Endothelial cell of umbilical vein (primary cell): ENCODE measurements around the gene RFNG. TPM values are rescaled to one million over a fixed set of nuclear protein-coding genes. Genes with fewer than 3 reads are reported as not detected.

Source experiments
- BruUV-seq: library from RNA; stranded (reverse); fragments of 400-500 nt; replicated peaks from 2 replicates; lab custom pipeline; 2021; lab: Mats Ljungman, UMichigan
- CTCF ChIA-PET: fragments of 300-600, 350-600 bp; sonication (Branson Sonifier 250); formaldehyde crosslinking; loops from one replicate; lab custom pipeline; 2021; ENCODE audit warnings: antibody characterized with exemption, inconsistent platforms; lab: Charles Lee
- POLR2A ChIA-PET: fragments of 300-600, 350-600 bp; sonication (Branson Sonifier 250); formaldehyde crosslinking; loops from one replicate; lab custom pipeline; 2021; ENCODE audit warnings: antibody characterized with exemption, inconsistent platforms; lab: Charles Lee
- DNase-seq: peaks from one replicate; pipeline ENCODE4 v3.0.0-alpha.2; 2011; ENCODE audit warnings: low read depth, low spot score
- FAIRE-seq: peaks from 2 replicates; lab custom pipeline; 2011; peaks lifted over from hg19 to GRCh38; lab: Jason Lieb, UNC
- H2AFZ ChIP-seq: 2 replicates; pipeline ENCODE4 v1.6.0; 2012; ENCODE audit warnings: low read depth, low read length, control low read depth, inconsistent platforms
- H3K27ac ChIP-seq: 2 replicates; pipeline ENCODE4 v1.5.1; 2011; ENCODE audit warnings: low read depth, mild to moderate bottlenecking, control low read depth, low read length, moderate library complexity; ENCODE audit not compliant: insufficient read depth
- H3K27me3 ChIP-seq, 2 experiments: 2 replicates each; pipeline versions ENCODE4 v1.6.0 to v1.6.1; 2011; ENCODE audit warnings: low read length in 2 of 2, mixed read lengths in 1 of 2; ENCODE audit not compliant: control insufficient read depth in 2 of 2, insufficient read depth in 2 of 2
- H3K36me3 ChIP-seq, 2 experiments: 2 replicates in 1 of 2; 3 replicates in 1 of 2; pipeline ENCODE4 v1.5.1; 2011; ENCODE audit warnings: low read length in 2 of 2, mild to moderate bottlenecking in 1 of 2, moderate library complexity in 1 of 2; ENCODE audit not compliant: control insufficient read depth in 2 of 2, insufficient read depth in 2 of 2; ENCODE audit errors: extremely low read depth in 1 of 2
- H3K4me1 ChIP-seq: 3 replicates; pipeline ENCODE4 v1.5.1; 2011; ENCODE audit warnings: mild to moderate bottlenecking, low read length; ENCODE audit not compliant: control insufficient read depth, insufficient read depth; ENCODE audit errors: extremely low read depth
- H3K4me2 ChIP-seq: 2 replicates; pipeline ENCODE4 v1.6.1; 2011; ENCODE audit warnings: low read length, control low read depth, mixed read lengths; ENCODE audit not compliant: insufficient read depth
- H3K4me3 ChIP-seq, 3 experiments: fragments of 200-600 bp in 1 of 3; sonication (generic), shearing (Covaris generic) in 1 of 3; replicated peaks in 1 of 3; 2 replicates each; pipeline ENCODE4 v1.5.1; 2011 to 2016; ENCODE audit warnings: control low read depth in 3 of 3, low read length in 3 of 3, mild to moderate bottlenecking in 2 of 3, inconsistent platforms in 1 of 3, low read depth in 1 of 3, moderate library complexity in 1 of 3; ENCODE audit not compliant: insufficient read depth in 1 of 3
- H3K79me2 ChIP-seq: 2 replicates; pipeline ENCODE4 v1.6.0; 2012; ENCODE audit warnings: low read length, inconsistent platforms; ENCODE audit not compliant: control insufficient read depth, insufficient read depth
- H3K9ac ChIP-seq: replicated peaks from 2 replicates; pipeline ENCODE3; 2011; ENCODE audit warnings: low read length, control low read depth; ENCODE audit not compliant: insufficient read depth; ENCODE audit errors: extremely low read depth
- H3K9me1 ChIP-seq: replicated peaks from 3 replicates; pipeline ENCODE4 v1.6.0; 2011; ENCODE audit warnings: mild to moderate bottlenecking, low read length; ENCODE audit not compliant: control insufficient read depth, insufficient read depth; ENCODE audit errors: extremely low read depth
- H3K9me3 ChIP-seq: replicated peaks from 2 replicates; pipeline ENCODE4 v1.5.1; 2012; ENCODE audit warnings: low read length, inconsistent platforms; ENCODE audit not compliant: control insufficient read depth, insufficient read depth
- H4K20me1 ChIP-seq: replicated peaks from 2 replicates; pipeline ENCODE3; 2011; ENCODE audit warnings: mild to moderate bottlenecking, low read length; ENCODE audit not compliant: control insufficient read depth, insufficient read depth; ENCODE audit errors: extremely low read depth
- EZH2 ChIP-seq: IDR thresholded peaks from 2 replicates; pipeline ENCODE4 v1.6.1; 2012; ENCODE audit warnings: borderline replicate concordance, low read depth, mild to moderate bottlenecking, moderate library complexity, low read length, inconsistent platforms; ENCODE audit not compliant: severe bottlenecking
- FOS ChIP-seq: IDR thresholded peaks from 2 replicates; pipeline ENCODE4 v1.6.1; 2011; ENCODE audit warnings: mild to moderate bottlenecking, low read length, moderate library complexity, borderline replicate concordance; ENCODE audit not compliant: insufficient read depth
- GATA2 ChIP-seq: IDR thresholded peaks from 2 replicates; pipeline ENCODE4 v1.7.0; 2011; ENCODE audit warnings: low read depth, mild to moderate bottlenecking, moderate library complexity, mixed read lengths, low read length; ENCODE audit not compliant: insufficient read length, insufficient read depth
- JUN ChIP-seq: IDR thresholded peaks from 2 replicates; pipeline ENCODE4 v1.6.1; 2011; ENCODE audit warnings: borderline replicate concordance, low read depth; ENCODE audit not compliant: insufficient read length, insufficient read depth
- MYC ChIP-seq: IDR thresholded peaks from one replicate; pipeline ENCODE4 v1.6.1; 2011; ENCODE audit warnings: mild to moderate bottlenecking, low read depth, low read length
- POLR2A ChIP-seq: IDR thresholded peaks from 2 replicates; pipeline ENCODE4 v1.6.1; 2012; ENCODE audit warnings: low read depth, mild to moderate bottlenecking, control low read depth, low read length
- POLR2AphosphoS5 ChIP-seq: IDR thresholded peaks from 2 replicates; pipeline ENCODE4 v1.6.1; 2012; ENCODE audit warnings: low read depth, mild to moderate bottlenecking, control low read depth, low read length, moderate library complexity; ENCODE audit not compliant: insufficient read depth
- dilution Hi-C: fragments of 300-500 bp; cut with MboI; formaldehyde crosslinking; loops from one replicate; pipeline ENCODE4 v1.15.0; 2019; ENCODE audit warnings: low sequenced_read_pairs; ENCODE audit not compliant: extremely low pct_ligation_motif_present
- intact Hi-C: fragments of 100-400 bp; cut with micrococcal nuclease; formaldehyde crosslinking; loops from one replicate; pipeline ENCODE4 v1.10.0; 2022
- polyA plus RNA-seq, 4 experiments: library from polyadenylated mRNA; depleted of rRNA in 3 of 4; stranded (reverse) in 3 of 4; unstranded in 1 of 4; fragments of >200 nt; gene quantifications; 2 replicates each; pipeline versions ENCODE4 v1.2.1 to v1.2.3, GENCODE V29; 2011 to 2012; ENCODE audit warnings: missing spikeins in 1 of 4
- total RNA-seq: library from RNA; stranded (reverse); gene quantifications from 2 replicates; pipeline ENCODE4 v1.2.3, GENCODE V29; 2021
- TF ChIP-seq, protein P1 (sequence below), 2 donors: IDR thresholded peaks; 1 replicate in 1 of 2; 2 replicates in 1 of 2; pipeline ENCODE4 v1.5.1; 2011; ENCODE audit warnings: low read length in 2 of 2, mild to moderate bottlenecking in 2 of 2, moderate library complexity in 2 of 2, control low read depth in 1 of 2, inconsistent platforms in 1 of 2, low read depth in 1 of 2; ENCODE audit not compliant: insufficient read depth in 1 of 2; ENCODE audit errors: extremely low read depth in 1 of 2
- TF ChIP-seq, protein P2 (sequence below): IDR thresholded peaks from 2 replicates; pipeline ENCODE4 v1.6.1; 2011; ENCODE audit not compliant: insufficient read depth, insufficient read length

The RFNG gene
- total and polyA plus RNA-seq, 2 donors (not counting 3 experiments of a cell fraction or from before 2014, with no cell fraction given) = 33.7 to 40.0 TPM

- ChIA-PET CTCF (interaction anchor here (1.0 to 3.8 kb wide), 2 partner anchors 11 to 18 kb away, joined by 4 to 18 read pairs; partner anchors contain the start of genes DCXR and RAC3), POLR2A (no interaction called here)
- H3K4me3 ChIP-seq = no peak overlapping the region
- intact Hi-C loops = no loop called here
- peaks cover 11% of the 10 kb centered on the region for H3K4me1 ChIP-seq
- H3K79me2 ChIP-seq = peaks cover 11% of the 10 kb centered on the region
- H4K20me1 ChIP-seq = no peaks in the 10 kb centered on the region
- no peak for DNase-seq
- TF ChIP-seq FOS (no peak), POLR2A (no peak), MYC (no peak), POLR2AphosphoS5 (no peak), JUN (no peak), EZH2 (no peak), GATA2 (no peak)
- TF ChIP-seq, protein P1, sequence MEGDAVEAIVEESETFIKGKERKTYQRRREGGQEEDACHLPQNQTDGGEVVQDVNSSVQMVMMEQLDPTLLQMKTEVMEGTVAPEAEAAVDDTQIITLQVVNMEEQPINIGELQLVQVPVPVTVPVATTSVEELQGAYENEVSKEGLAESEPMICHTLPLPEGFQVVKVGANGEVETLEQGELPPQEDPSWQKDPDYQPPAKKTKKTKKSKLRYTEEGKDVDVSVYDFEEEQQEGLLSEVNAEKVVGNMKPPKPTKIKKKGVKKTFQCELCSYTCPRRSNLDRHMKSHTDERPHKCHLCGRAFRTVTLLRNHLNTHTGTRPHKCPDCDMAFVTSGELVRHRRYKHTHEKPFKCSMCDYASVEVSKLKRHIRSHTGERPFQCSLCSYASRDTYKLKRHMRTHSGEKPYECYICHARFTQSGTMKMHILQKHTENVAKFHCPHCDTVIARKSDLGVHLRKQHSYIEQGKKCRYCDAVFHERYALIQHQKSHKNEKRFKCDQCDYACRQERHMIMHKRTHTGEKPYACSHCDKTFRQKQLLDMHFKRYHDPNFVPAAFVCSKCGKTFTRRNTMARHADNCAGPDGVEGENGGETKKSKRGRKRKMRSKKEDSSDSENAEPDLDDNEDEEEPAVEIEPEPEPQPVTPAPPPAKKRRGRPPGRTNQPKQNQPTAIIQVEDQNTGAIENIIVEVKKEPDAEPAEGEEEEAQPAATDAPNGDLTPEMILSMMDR (IDR thresholded peaks at IDR 0.05; ENCODE audit: extremely low read depth in 1 of 2, insufficient read depth in 1 of 2, low read depth in 1 of 2, low read length in 2 of 2) = no peak
- TF ChIP-seq, protein P2, sequence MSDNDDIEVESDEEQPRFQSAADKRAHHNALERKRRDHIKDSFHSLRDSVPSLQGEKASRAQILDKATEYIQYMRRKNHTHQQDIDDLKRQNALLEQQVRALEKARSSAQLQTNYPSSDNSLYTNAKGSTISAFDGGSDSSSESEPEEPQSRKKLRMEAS = no peak
- no peaks in the 10 kb centered on the region for H3K27me3 ChIP-seq
- no peak overlapping the region for H3K4me2 ChIP-seq
- no peaks in the 10 kb centered on the region for H3K9me1 ChIP-seq
- FAIRE-seq = no peak
- dilution Hi-C loops = no loop called here
- H2AFZ ChIP-seq = no peak overlapping the region
- no peak overlapping the region for H3K27ac ChIP-seq
- no peak overlapping the region for H3K9ac ChIP-seq
- no TSS peak for BruUV-seq
- peaks cover 0 to 14% of the 10 kb centered on the region in 2 experiments for H3K36me3 ChIP-seq
- no peaks in the 10 kb centered on the region for H3K9me3 ChIP-seq
Observed at GRCh38 chr17:82049106-82049505, 2.5 kb downstream of the RFNG start.
